ENCODE measurements around the gene TMEM184B. TPM values are rescaled to one million over a fixed set of nuclear protein-coding genes. Genes with fewer than 3 reads are reported as not detected.

The TMEM184B gene
- total and polyA plus RNA-seq, 2 of the 8 experiments (the other 6 are each of a cell fraction or from before 2014, with no cell fraction given) = 41.6 to 81.0 TPM

GRCh38 chr22:38228873-38229740 is 43.7 kb downstream of the TMEM184B start:
- H4K20me1 ChIP-seq (replicated peaks in 1 of 2; ENCODE audit: control insufficient read depth in 1 of 2, insufficient read depth in 2 of 2, low read length in 2 of 2) = peaks cover 0 to 11% of the 10 kb centered on the region in 2 experiments
- H3K23me2 ChIP-seq (ENCODE audit: low read depth, low read length) = no peaks in the 10 kb centered on the region
- no peak overlapping the region for H2BK12ac ChIP-seq (ENCODE audit: low read depth, low read length)
- H3K56ac ChIP-seq (replicated peaks; ENCODE audit: insufficient read length, low read depth, low read length) = no peak overlapping the region
- H3K27ac ChIP-seq (ENCODE audit: low read depth, low read length) = no peak overlapping the region
- no peak overlapping the region for H3K4me3 ChIP-seq (ENCODE audit: extremely low read depth in 1 of 4, insufficient read depth in 2 of 4, low read depth in 3 of 4, low read length in 4 of 4)
- H4K8ac ChIP-seq (ENCODE audit: extremely low read depth, insufficient read depth, low read length) = no peak overlapping the region
- H2BK20ac ChIP-seq (ENCODE audit: low read length) = no peak overlapping the region
- H3K36me3 ChIP-seq (ENCODE audit: control insufficient read depth in 2 of 4, insufficient read depth in 4 of 4, low read length in 3 of 4) = peaks cover 0 to 30% (median 18%) of the 10 kb centered on the region in 4 experiments; a peak in 6 of 8 replicates
- H3K4ac ChIP-seq (replicated peaks; ENCODE audit: insufficient read length, low read depth, low read length) = no peak overlapping the region
- no peak overlapping the region for H2BK5ac ChIP-seq (ENCODE audit: low read depth, low read length)
- 92% methylated on average over 13 of the region's 14 CpGs; no CpG with 5 or more reads in 1 of the 2 experiments for WGBS, 2 experiments (ENCODE audit: extremely low coverage in 1 of 2, insufficient coverage in 1 of 2, insufficient read length in 1 of 2, insufficient replicate concordance in 2 of 2, low coverage in 1 of 2, low lambda C conversion rate in 2 of 2, missing lambda C conversion rate in 1 of 2)
- H4K91ac ChIP-seq (replicated peaks; ENCODE audit: insufficient read length, low read length) = no peak overlapping the region
- DNase-seq (ENCODE audit: low read depth in 1 of 2, low spot score in 2 of 2) (no peak), FAIRE-seq (no peak)
- no peak overlapping the region for H2AFZ ChIP-seq (ENCODE audit: low read length)
- H3K14ac ChIP-seq (ENCODE audit: insufficient read length) = no peak overlapping the region
- H3K9me3 ChIP-seq (ENCODE audit: insufficient read depth in 2 of 2, low read depth in 1 of 2, low read length in 1 of 2) = no peaks in the 10 kb centered on the region
- no peaks in the 10 kb centered on the region for H3K79me1 ChIP-seq (ENCODE audit: low read depth, low read length)
- H3K4me2 ChIP-seq (ENCODE audit: insufficient read depth in 1 of 2, low read depth in 2 of 2, low read length in 2 of 2) = no peak overlapping the region
- no peaks in the 10 kb centered on the region for H3K79me2 ChIP-seq (ENCODE audit: control insufficient read depth in 1 of 2, insufficient read depth in 2 of 2, low read length in 2 of 2)
- no peaks in the 10 kb centered on the region; a peak in 1 of 7 replicates for H3K27me3 ChIP-seq (replicated peaks in 1 of 4; ENCODE audit: control insufficient read depth in 3 of 4, extremely low read depth in 1 of 4, insufficient read depth in 3 of 4, low read length in 3 of 4)
- H3K9ac ChIP-seq (replicated peaks in 1 of 4; ENCODE audit: extremely low read depth in 1 of 4, low read depth in 3 of 4, low read length in 3 of 4) = no peak overlapping the region
- POLR2A ChIA-PET (ENCODE audit: partially characterized antibody) = interaction anchor here (0.9 to 1.8 kb wide), 4 partner anchors 8 to 85 kb away, joined by 3 to 5 read pairs (median 4); no protein-coding TSS in a partner anchor
- H3K18ac ChIP-seq (ENCODE audit: extremely low read depth, low read length) = no peak overlapping the region
- CTCF ChIA-PET (ENCODE audit: partially characterized antibody) = interaction anchor here (0.6 to 4.2 kb wide), 25 partner anchors 8 to 534 kb away, joined by 3 to 24 read pairs (median 4); no protein-coding TSS in a partner anchor
- H3K23ac ChIP-seq (ENCODE audit: insufficient read length) = no peak overlapping the region
- H2AK5ac ChIP-seq (ENCODE audit: low read depth, low read length) = no peak overlapping the region
- H2BK15ac ChIP-seq (ENCODE audit: low read length) = no peak overlapping the region
- H3K4me1 ChIP-seq (replicated peaks in 1 of 4; ENCODE audit: control insufficient read depth in 3 of 4, insufficient read depth in 4 of 4, low read length in 3 of 4) = no peaks in the 10 kb centered on the region; a peak in 1 of 7 replicates
- H2BK120ac ChIP-seq (replicated peaks; ENCODE audit: low read depth, low read length) = no peak overlapping the region
- H4K5ac ChIP-seq (ENCODE audit: insufficient read length, low read depth, low read length) = no peak overlapping the region
- TF ChIP-seq CTBP2 (IDR thresholded peaks at IDR 0.05; ENCODE audit: borderline replicate concordance, insufficient read depth, insufficient read length, low read length) (no peak), KDM1A (IDR thresholded peaks at IDR 0.05; ENCODE audit: borderline replicate concordance, low read length) (no peak), ZNF274 (IDR thresholded peaks at IDR 0.05; ENCODE audit: borderline replicate concordance, extremely low read depth, low read length) (no peak), SP1 (IDR thresholded peaks at IDR 0.05; ENCODE audit: low read depth, low read length) (no peak), POU5F1 (IDR thresholded peaks at IDR 0.05; ENCODE audit: low read depth, low read length) (no peak), SP2 (IDR thresholded peaks at IDR 0.05; ENCODE audit: low read length) (no peak), SUZ12 (IDR thresholded peaks at IDR 0.05; ENCODE audit: low read length) (no peak), TAF7 (optimal IDR thresholded peaks at IDR 0.05; ENCODE audit: borderline replicate concordance, low read depth, low read length) (no peak), CHD1 (IDR thresholded peaks at IDR 0.05; ENCODE audit: low read depth, low read length) (no peak), EP300 (IDR thresholded peaks at IDR 0.05; ENCODE audit: borderline replicate concordance in 1 of 2, low read depth in 2 of 2, low read length in 2 of 2) (no peak)
